ENCODE results near the gene CLIP4. TPM values are rescaled to one million over a fixed set of nuclear protein-coding genes. Genes with fewer than 3 reads are reported as not detected.

CLIP4 gene
- total RNA-seq, 1 experiment from 2014 or later: 0.39 TPM

DNA sequence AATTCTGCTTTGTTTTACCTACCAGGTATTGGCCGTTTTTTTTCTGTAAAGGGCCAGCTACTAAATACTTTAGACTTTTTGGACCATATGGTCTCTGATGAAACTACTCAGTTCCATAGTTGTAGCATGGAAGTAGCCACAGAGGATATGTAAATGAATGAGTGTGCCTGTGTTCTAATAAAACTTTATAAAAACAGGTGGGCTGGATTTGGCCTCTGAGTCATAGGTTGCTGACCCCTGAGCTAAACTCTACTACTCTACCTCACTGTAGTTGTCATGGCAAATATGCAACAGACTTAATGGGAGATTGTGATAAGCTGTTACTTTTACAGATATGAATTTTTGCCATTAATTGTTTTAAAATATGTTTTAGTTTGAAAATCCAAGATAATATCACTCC lies 19.7 kb downstream of the CLIP4 start (continued):
- TF ChIP-seq CTCF (IDR thresholded peaks at IDR 0.05) (no peak), ELF4 (CRISPR knock-in tag; IDR thresholded peaks at IDR 0.05; ENCODE audit: low read depth) (no peak), ETV6 (CRISPR knock-in tag; IDR thresholded peaks at IDR 0.05) (no peak), ZBTB21 (CRISPR knock-in tag; IDR thresholded peaks at IDR 0.05; ENCODE audit: borderline replicate concordance) (no peak), JAZF1 (CRISPR knock-in tag; IDR thresholded peaks at IDR 0.05) (no peak)

GRCh38 chr2:29139152-29139551 lies 23.9 kb downstream of the CLIP4 start:
- Mint-ChIP-seq H3K36me3 (no peaks in the 10 kb centered on the region; the same call in 1 of the 2 replicates), H3K27me3 (ENCODE audit: low read depth) (0 out of 2 replicates have a peak, but pooled peaks cover 5% of the 10 kb centered on the region), H3K9me3 (peaks cover 25% of the 10 kb centered on the region), H3K4me3 (no peak overlapping the region), H3K4me1 (no peaks in the 10 kb centered on the region), H3K27ac (no peak overlapping the region)
- ChIA-PET CTCF (no interaction called here), POLR2A (no interaction called here)
- ATAC-seq: no peak
- no peak for DNase-seq (ENCODE audit: low spot score)
- TF ChIP-seq HMGA2 (CRISPR knock-in tag; IDR thresholded peaks at IDR 0.05) (no peak), ZNF416 (CRISPR knock-in tag; IDR thresholded peaks at IDR 0.05) (no peak), RORB (CRISPR knock-in tag; IDR thresholded peaks at IDR 0.05) (no peak), NFATC4 (CRISPR knock-in tag; IDR thresholded peaks at IDR 0.05) (no peak), FOXK1 (CRISPR knock-in tag; IDR thresholded peaks at IDR 0.05) (no peak), GTF2I (CRISPR knock-in tag; conservative IDR thresholded peaks at IDR 0.05) (no peak), ETV6 (CRISPR knock-in tag; IDR thresholded peaks at IDR 0.05) (no peak), ZNF396 (CRISPR knock-in tag; IDR thresholded peaks at IDR 0.05; ENCODE audit: borderline replicate concordance) (no peak), ZNF138 (CRISPR knock-in tag; conservative IDR thresholded peaks at IDR 0.05) (no peak), ATF2 (CRISPR knock-in tag; IDR thresholded peaks at IDR 0.05; ENCODE audit: borderline replicate concordance, low read depth) (no peak), CBFB (CRISPR knock-in tag; IDR thresholded peaks at IDR 0.05; ENCODE audit: low read depth) (no peak), FOXJ3 (CRISPR knock-in tag; IDR thresholded peaks at IDR 0.05; ENCODE audit: borderline replicate concordance) (no peak), ZNF281 (CRISPR knock-in tag; IDR thresholded peaks at IDR 0.05) (no peak)
- TF ChIP-seq, protein P1, sequence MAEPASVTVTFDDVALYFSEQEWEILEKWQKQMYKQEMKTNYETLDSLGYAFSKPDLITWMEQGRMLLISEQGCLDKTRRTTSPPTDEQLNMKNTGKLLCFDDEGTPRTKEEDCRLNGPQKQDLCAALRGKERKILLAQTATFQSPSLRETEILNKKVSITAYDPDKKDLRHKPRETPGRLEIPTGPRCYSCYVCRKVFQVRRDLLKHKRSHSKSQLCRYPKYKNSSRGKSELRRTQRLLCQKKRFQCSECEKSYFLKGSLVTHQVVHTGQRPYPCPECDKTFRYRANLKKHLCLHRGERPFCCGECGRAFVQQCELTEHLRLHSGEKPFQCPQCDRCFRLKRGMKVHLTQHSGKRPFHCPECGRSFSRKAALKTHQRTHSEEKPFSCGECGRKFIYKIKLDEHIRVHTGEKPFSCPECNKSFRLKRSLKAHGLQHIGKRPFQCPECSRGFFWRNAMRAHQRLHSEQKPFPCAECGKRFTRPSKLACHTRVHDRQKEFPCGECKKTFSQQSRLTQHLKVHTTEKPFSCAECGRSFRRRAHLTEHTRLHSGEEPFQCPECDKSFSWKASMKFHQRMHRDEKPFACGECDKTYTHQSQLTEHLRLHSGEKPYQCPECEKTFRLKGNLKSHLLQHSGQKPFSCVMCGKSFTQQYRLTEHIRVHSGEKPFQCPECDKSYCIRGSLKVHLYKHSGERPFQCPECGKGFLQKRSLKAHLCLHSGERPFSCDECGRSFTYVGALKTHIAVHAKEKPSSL (CRISPR knock-in tag; conservative IDR thresholded peaks at IDR 0.05): no peak
- TF ChIP-seq, protein P2, sequence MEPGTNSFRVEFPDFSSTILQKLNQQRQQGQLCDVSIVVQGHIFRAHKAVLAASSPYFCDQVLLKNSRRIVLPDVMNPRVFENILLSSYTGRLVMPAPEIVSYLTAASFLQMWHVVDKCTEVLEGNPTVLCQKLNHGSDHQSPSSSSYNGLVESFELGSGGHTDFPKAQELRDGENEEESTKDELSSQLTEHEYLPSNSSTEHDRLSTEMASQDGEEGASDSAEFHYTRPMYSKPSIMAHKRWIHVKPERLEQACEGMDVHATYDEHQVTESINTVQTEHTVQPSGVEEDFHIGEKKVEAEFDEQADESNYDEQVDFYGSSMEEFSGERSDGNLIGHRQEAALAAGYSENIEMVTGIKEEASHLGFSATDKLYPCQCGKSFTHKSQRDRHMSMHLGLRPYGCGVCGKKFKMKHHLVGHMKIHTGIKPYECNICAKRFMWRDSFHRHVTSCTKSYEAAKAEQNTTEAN (CRISPR knock-in tag; IDR thresholded peaks at IDR 0.05): no peak
